GM12873 (cell line): ENCODE data around the gene NTPCR.

Experiments
- CTCF ChIP-seq: IDR thresholded peaks from 2 replicates; pipeline ENCODE4 v1.5.1; 2012; ENCODE audit warnings: low read depth, mild to moderate bottlenecking, moderate library complexity, low read length, control low read depth; ENCODE audit not compliant: insufficient read depth; ENCODE audit errors: missing control alignments

The NTPCR gene

DNA sequence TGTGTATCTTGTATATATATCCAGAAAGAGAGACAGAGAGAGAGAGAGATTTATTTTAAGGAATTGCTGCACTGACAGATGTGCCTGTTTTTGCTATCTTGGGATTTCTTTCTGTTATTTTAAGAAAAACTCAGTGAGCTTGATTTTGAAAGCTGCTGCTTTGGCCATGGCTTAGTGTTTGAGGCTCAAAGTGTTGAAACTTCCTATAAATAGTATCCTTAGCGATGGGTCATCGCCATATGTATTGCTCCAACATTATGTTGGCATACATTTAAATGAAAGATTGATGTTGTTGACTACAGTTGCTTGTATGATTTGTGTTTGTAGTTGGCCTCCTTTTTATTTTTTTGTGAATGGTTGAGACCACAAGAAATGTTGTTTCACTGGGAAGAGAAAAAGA lies 29.0 kb upstream of the NTPCR start:
- no peak for TF ChIP-seq CTCF

DNA sequence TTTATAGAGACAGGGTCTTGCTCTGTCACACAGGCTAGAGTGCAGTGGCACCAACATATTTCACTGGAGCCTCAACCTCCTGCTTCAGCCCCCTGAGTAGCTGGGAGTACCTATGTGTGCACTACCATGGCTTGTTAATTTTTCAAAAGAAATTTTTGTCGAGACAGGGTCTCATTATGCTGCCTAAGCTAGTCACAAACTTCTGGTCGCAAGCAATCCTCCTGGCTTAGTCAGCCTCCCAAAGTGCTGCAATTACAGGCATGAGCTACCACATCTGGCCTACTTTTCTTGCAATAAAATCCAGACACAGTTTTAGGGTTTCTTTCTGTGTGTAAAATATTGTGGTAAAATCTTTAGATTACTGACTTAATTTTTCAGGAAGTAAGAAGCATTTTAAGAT lies 27.9 kb upstream of the NTPCR start:
- no peak for TF ChIP-seq CTCF

GRCh38 chr1:232923739-232924386 lies 26.5 kb upstream of the NTPCR start:
- no peak for TF ChIP-seq CTCF

- TF ChIP-seq CTCF: no peak
These were observed 25.5 kb upstream of the NTPCR start for GRCh38 chr1:232924874-232925273.

GRCh38 chr1:232925421-232926220 lies 24.8 kb upstream of the NTPCR start:
- no peak for TF ChIP-seq CTCF

DNA sequence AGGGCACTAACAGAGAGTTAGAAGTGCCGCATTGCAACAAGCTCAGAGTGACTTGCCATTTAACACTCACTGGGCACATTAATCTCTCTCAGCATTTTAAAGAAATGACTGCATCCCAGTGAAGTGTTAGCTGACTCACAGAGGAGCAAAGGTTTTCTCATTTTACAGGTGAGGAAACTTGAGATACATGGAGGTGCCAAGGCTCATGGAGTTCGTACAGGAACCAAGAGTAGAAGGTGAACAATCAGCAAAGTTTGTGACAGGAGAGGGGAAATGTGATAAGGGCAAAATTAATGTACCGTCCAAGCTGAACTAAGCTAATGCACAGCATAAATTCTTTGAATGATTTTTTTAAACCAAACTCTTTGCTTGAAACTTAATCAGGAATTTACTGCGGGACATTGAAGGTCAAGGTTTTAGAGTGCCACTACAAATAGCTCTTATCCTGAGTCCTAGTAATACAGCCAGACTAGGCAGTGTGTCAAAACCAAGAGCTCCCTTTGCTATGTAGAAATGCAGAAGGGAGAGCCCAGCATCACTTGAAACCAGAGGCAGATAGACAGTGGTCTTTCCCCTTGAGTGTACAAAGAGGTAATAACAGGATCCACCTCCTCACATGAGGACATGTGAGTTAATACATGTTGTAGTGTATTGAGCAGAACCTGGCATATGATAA lies 22.4 kb upstream of the NTPCR start:
- no peak for TF ChIP-seq CTCF
